Stimulated activated CD4-positive, alpha-beta T cell treated with anti-CD3 and anti-CD28 coated beads, Interleukin-1b, Interleukin-23, amount 100 ng/mL, for 48 hours (primary cell): ENCODE data around the gene PHF21B.

ENCODE experiments used
- DNase-seq: peaks from one replicate; pipeline ENCODE4 v3.0.0-alpha.2; 2020

PHF21B gene

DNA sequence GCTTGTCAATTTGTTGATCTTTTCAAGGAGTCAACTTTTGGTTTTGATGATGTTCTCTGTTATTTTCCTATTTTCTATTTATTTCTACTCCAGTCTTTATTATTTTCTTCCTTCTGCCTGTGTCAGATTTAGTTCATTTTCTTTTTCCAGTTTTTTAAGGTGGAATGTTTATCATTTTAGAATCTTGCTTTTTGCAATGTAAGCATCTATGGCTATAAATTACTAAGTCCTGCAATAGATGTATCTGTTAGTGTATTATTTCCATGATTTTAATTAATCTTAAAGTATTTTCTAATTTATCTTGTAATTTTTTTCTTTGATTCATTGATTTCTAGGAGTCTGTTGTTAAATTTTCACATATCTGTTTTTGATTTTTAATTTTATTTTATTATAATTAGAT lies 175.7 kb downstream of the PHF21B start:
- DNase-seq: no peak

DNA sequence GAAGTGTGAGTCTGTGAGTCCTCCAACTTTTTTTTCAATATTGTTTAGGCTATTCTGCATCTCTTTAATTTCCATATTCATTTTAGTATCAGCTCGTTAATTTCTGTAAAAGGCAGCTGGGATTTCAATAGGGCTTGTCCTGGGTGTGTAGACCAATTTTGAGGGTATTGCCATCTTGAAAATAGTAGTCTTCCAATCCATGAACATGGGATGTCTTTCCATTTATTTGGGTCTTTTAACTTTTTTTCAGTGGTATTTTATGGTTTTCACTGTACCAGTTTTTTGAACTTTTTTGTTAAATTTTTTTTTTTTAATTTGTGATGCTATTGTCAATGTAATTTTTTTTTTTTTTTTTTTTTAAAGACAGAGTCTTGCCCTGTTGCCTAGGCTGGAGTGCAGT lies 177.9 kb downstream of the PHF21B start:
- DNase-seq: no peak
